Left renal cortex interstitium (tissue), 4 donors: ENCODE results near the gene KCTD1. TPM values are rescaled to one million over a fixed set of nuclear protein-coding genes. Genes with fewer than 3 reads are reported as not detected.

Source experiments
- DNase-seq, 4 donors: peaks; one replicate each; pipeline ENCODE4 v3.0.0-alpha.2; 2013; ENCODE audit warnings: low read depth in 4 of 4, low spot score in 2 of 4, missing footprints in 1 of 4
- polyA plus RNA-seq, 4 donors: library from polyadenylated mRNA; unstranded; fragments of 120-200 nt; gene quantifications; one replicate each; pipeline ENCODE4 v1.2.1, GENCODE V29; 2013; ENCODE audit not compliant: insufficient read length in 4 of 4

Gene KCTD1
- polyA plus RNA-seq, 4 donors: 67.0 to 74.4 (median 70.9) TPM

GRCh38 chr18:26550998-26551694 lies 2.8 kb upstream of the KCTD1 start:
- DNase-seq: peak in 1 of 4 donors; percentile 51

GRCh38 chr18:26549263-26550094 lies 1.1 kb upstream of the KCTD1 start:
- peak in 1 of 4 donors; percentile 54 for DNase-seq

GRCh38 chr18:26547646-26548414 lies 523 bp downstream of the KCTD1 start:
- peak in 1 of 4 donors; percentile 79 for DNase-seq

- no peak for DNase-seq
Measured at GRCh38 chr18:26546875-26547645, 1.3 kb downstream of the KCTD1 start.

GRCh38 chr18:26546170-26546874 lies 2.0 kb downstream of the KCTD1 start:
- peak in 1 of 4 donors; percentile 52 for DNase-seq

GRCh38 chr18:26545335-26546123 lies 2.8 kb downstream of the KCTD1 start:
- DNase-seq: no peak

- DNase-seq: no peak
Measured at GRCh38 chr18:26544451-26544850, 3.9 kb downstream of the KCTD1 start.

- no peak for DNase-seq
Measured at GRCh38 chr18:26543373-26543772, 5.0 kb downstream of the KCTD1 start.

- DNase-seq: no peak
Measured at GRCh38 chr18:26540043-26540628, 8.2 kb downstream of the KCTD1 start.

GRCh38 chr18:26538524-26538923 lies 9.8 kb downstream of the KCTD1 start:
- DNase-seq: no peak

GRCh38 chr18:26536664-26537063 lies 11.7 kb downstream of the KCTD1 start:
- DNase-seq: no peak

- DNase-seq: no peak
Measured at GRCh38 chr18:26536032-26536431, 12.3 kb downstream of the KCTD1 start.

GRCh38 chr18:26535630-26536029 lies 12.7 kb downstream of the KCTD1 start:
- no peak for DNase-seq

GRCh38 chr18:26532367-26533340 lies 15.7 kb downstream of the KCTD1 start:
- no peak for DNase-seq

- no peak for DNase-seq
Measured at GRCh38 chr18:26531605-26532298, 16.6 kb downstream of the KCTD1 start.

GRCh38 chr18:26526966-26527234 lies 21.5 kb downstream of the KCTD1 start:
- DNase-seq: no peak
